Measurements from ENCODE around the gene BTBD19.

DNA sequence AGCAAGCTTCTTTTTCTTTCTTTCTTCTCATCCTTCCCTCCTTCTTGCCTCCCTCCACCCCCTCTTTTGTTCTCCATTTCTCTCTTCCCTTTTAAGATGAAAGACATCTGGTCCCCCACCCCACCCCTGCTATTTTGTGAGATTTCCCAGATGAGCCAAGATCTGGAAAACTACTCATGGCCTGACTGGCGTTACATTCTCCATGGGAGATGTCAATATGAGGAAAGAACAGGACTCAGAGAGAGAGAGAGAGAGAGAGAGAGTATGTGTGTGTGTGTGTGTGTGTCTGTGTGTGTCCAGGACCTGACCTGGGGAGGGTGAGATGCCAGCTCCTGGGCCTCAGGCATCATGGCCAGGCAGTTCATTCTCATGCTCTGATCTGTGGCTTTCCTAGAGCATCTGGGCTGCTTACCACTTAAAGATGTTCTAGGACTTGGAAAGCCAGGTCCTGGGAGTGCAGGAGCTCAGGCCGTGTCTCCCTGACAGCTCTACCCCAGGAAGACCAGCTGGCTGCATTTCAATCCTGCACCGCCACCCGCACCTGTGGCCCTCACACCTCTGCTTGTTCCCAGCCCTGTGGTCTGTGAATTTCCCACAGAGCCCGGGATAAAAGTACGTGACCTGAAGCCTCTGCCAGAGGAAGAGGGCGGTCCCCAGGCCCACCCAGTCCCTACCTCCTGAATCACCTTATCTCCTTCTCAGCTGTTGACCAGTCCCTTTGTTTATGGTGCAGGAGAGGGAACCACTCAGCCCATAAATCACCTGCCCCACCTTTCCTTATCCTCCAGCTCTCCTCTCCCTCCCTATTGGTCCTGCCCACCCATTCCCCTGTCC is 17.1 kb upstream of the BTBD19 start:
- TF ChIP-seq CTCF (IDR thresholded peaks at IDR 0.05) (no peak), POLR2A (IDR thresholded peaks at IDR 0.05) (no peak)

Measured in body of pancreas (tissue), 4 donors.